Effector CD4-positive, alpha-beta T cell (primary cell): ENCODE measurements around the gene HIF3A.

Experiments
- DNase-seq: peaks from one replicate; pipeline ENCODE4 v3.0.0-alpha.2; 2020

The HIF3A gene

DNA sequence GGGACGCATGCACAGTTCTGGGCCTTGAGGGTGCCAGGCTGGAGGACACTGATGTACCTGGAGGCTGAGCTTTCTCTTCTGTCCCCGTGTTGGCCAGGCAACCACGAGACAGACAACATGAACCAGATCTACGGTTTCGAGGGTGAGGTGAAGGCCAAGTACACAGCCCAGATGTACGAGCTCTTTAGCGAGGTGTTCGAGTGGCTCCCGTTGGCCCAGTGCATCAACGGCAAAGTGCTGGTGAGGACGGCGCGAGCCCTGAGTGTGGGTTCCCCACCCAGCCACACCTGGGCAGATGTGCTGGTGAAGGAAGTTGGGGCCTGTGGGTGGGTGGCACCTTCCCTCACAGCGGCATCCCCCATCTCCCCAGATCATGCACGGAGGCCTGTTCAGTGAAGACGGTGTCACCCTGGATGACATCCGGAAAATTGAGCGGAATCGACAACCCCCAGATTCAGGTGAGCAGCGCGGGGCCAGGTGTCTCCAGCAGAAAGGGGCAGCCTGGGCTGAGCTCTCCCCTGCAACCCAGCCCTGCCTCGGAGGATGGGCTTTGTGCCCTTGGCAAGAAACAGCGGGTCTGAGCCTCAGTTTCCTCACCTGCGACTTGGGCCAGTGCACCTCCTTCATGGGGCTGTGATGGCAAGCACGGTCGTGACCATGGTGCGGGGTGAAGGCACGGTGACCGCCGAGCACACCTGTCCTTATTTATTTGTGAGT, 90.3 kb downstream of the HIF3A start:
- no peak for DNase-seq

DNA sequence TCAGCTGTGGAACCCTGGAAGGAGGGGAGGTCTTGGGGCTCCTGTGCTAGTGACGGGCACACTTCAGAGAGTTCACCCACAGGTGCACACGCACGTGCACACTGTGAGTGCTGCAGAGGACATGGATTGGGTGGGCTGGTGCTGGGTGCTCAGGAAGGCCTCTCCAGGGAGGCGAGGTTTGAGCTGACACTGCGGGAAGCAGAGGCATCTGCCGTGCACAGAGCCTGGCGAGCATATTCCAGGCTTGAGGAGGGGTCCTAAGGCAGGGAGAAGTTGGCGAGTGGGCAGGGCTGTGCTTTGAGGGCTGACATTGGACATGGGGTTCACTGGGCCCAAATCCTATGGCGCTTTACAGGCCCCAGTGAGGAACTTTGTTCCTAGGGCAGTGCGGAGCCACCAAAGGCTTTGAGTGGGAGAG, 90.9 kb downstream of the HIF3A start:
- no peak for DNase-seq

DNA sequence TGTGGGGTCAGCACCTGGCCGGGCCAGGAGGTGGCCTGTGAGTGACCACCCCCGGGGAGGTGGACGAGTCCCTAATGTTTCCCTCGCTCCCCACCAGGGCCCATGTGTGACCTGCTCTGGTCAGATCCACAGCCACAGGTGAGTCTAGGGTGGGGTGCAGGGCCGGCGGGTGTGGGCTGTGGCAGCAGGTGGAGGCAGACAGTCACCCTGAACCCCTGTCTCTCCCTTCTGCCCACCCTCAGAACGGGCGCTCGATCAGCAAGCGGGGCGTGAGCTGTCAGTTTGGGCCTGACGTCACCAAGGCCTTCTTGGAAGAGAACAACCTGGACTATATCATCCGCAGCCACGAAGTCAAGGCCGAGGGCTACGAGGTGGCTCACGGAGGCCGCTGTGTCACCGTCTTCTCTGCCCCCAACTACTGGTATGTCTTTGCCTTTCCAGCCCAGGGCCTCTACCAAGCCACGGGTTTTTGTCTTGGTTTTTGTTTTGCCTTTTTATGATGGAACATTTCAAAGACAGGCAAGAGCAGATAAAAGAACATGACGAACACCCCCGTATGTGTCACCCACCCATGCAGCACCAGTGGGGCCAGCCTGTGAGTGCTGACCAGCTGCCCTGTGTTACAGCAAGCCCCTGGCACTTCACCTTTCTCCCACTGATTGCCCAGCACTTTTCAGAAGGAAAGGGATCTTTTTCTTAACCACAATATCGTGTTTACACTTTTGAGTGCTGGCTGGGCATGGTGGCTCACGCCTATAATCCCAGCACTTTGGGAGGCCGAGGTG, 91.7 kb downstream of the HIF3A start:
- DNase-seq, result no peak

DNA sequence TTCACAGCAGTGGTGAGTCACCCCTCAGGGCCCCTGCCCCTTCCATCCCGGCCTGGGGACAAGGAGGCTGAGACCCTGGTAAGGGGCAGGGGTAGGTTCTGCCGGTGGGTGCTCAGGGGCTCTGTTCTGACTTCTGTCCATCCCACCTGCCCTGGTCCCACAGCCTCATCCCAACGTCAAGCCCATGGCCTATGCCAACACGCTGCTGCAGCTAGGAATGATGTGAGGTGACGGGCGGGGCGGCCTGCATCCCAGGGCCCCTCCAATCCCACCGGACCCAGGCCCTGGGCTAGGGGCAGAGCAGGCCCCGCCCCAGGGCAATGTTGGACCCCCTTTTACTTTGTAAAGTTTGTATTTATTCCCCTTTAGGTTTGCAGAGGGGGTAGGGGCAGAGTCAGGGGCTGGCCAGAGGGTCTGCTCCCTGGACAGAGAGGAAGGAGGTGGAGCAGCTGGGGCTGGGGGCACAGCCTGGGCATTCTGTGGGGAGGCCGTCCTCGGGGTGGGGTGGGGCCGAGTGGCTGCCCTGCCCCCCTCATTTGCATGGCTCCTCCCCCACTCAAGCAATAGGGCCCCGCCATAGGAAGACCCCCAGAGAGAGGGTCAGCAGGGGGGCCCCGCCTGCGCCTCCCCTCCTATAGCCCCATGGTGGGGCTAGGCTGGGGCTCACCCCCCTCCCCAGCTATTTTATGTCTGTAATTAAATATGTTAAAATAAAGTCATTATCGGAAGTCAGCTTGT, 93.4 kb downstream of the HIF3A start:
- DNase-seq, result no peak

DNA sequence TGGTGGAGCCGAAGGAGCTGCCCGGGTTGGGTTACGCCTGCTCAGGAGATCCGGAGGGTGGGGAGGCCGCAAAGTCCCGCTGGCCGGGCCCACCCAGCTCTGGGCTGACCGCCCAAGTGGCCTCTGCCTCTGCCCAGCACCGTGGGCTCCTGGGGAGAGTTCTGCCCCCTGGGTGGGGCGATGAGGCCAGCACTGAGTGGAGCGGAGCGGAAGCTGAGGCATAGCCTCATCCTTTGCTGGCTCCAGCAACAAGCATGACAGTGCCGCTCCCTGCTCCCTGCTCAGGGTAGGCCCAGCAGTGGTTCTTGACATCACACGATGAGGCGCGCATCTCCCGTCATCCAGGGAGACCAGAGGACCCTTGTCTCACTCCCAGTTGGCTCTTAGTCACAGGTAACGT, 94.0 kb downstream of the HIF3A start:
- DNase-seq, result no peak

DNA sequence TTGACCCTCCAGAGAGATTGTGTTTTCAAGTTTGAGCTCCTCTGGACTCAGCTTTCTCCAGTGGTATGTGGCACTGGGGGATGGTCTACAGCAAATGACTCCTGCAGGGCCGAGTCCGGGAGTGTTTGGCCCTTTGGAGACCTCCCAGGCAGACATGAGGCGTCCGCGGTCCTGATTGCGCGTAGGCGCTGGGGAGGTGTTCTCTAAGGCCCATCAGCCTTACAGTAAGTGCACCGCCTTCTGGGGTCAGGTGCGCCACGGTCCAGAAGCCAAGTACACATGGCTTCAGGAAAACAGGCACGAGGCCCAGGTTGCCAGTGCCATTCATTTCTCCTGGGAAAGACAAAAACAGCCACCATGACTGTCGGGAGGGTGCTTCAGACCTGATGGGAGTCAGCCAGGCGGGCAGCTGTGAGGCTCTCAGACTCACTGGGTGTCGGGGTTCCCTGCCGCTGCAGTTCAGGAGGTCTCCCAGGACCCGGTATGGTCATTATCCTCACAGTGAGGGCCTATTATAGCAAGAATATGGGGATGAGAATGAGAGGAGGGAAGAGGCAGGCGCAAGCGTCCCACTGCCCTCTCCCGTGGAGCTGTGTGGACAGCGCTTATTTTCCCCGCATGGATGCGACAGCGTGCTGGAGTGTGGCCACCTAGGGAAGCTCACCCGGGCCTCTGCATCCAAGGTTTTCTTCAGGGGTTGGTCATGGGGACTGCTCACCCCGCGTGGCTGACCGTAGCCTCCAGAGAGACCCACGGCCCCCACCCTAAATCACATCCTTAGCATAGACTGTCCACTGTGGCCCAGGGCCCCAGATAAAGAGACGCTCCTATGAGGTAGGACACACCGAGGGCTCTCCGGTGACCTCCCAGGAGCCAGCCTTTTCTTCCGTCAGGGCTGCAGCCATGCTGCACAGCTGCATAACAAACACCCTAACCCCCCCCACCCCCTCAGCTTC, 94.7 kb downstream of the HIF3A start:
- no peak for DNase-seq

DNA sequence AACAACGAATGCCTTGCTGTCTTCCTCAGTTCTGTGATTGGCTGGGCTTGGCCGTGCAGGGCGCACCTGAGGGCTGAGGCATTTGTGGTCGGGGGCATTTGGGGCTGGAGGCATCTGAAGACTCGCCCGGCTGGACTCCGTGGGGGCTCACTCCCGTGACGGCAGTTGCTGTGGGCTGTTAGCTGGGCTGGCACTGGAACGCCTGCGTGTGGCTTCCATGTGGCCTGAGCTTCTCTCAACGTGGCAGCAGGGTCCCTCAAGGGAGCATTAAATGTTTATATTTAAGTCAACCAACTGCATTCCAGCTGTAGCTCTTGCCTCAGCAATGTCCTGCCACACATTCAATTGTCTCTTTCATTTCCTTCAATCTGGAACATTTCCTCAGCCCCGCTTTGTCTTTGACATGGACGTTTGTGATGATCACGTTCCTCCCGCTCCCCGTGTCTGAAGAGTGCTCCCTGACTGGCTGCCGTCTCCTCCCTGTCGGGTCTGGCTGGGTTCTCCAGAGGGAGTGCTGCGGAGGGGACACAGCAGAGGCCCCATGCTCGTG, 95.5 kb downstream of the HIF3A start:
- no peak for DNase-seq

DNA sequence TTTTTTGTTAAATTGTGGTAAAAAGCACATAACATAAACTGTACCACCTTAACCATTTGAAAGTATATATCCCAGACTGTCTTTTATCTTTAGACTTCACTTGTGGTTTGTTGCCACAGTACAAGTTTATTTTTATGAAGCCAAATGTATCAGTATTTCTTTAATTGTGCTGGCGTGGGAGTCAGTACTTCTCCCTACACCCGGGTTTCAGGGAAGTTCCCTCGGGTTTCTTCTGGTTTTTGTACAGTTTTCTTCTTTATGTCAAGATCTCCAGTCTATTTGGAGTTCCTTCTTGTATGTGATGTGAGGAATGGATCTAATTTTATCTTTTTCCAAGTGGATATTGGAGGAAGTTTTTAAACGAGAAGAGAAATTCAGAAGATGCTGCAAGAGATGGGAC, 96.0 kb downstream of the HIF3A start:
- no peak for DNase-seq
